ENCODE measurements around the gene CTXND1.

Gene CTXND1

GRCh38 chr15:80175436-80175835, 76.6 kb downstream of the CTXND1 start:
- no peak for DNase-seq (ENCODE audit: low read depth, low spot score)
- no peak for TF ChIP-seq CTCF (IDR thresholded peaks at IDR 0.05; ENCODE audit: insufficient read depth, low read length, missing control alignments)
- ChIA-PET POLR2A (no interaction called here), CTCF (interaction anchor here (1.2 to 4.7 kb wide), 3 partner anchors 12 to 104 kb away, joined by 3 to 42 read pairs (median 35); no protein-coding TSS in a partner anchor)
- H3K4me3 ChIP-seq (ENCODE audit: low read depth, low read length), result no peak overlapping the region

- H3K4me3 ChIP-seq (ENCODE audit: low read depth, low read length), result no peak overlapping the region
- POLR2A ChIA-PET, result no interaction called here
- DNase-seq (ENCODE audit: low read depth, low spot score), result peak; percentile 50
- CTCF ChIA-PET, result interaction anchor here (1.0 to 4.7 kb wide), 10 partner anchors 8 to 321 kb away, joined by 3 to 42 read pairs (median 4); no protein-coding TSS in a partner anchor
- no peak for TF ChIP-seq CTCF (IDR thresholded peaks at IDR 0.05; ENCODE audit: insufficient read depth, low read length, missing control alignments)
Observed at GRCh38 chr15:80174017-80174746, 77.8 kb downstream of the CTXND1 start.

- no peak overlapping the region for H3K4me3 ChIP-seq (ENCODE audit: low read depth, low read length)
- peak; percentile 77 for TF ChIP-seq CTCF (IDR thresholded peaks at IDR 0.05; ENCODE audit: insufficient read depth, low read length, missing control alignments)
- DNase-seq (ENCODE audit: low read depth, low spot score), result no peak
- ChIA-PET CTCF (interaction anchor here (1.0 to 4.7 kb wide), 11 partner anchors 9 to 320 kb away, joined by 3 to 42 read pairs (median 5); partner anchors contain the start of gene MTHFS), POLR2A (no interaction called here)
Observed at GRCh38 chr15:80173022-80173759, 78.8 kb downstream of the CTXND1 start.

GRCh38 chr15:80172401-80172800, 79.6 kb downstream of the CTXND1 start:
- no peak for DNase-seq (ENCODE audit: low read depth, low spot score)
- ChIA-PET CTCF (interaction anchor here (0.7 to 4.7 kb wide), 11 partner anchors 9 to 319 kb away, joined by 3 to 42 read pairs (median 4); partner anchors contain the start of gene MTHFS), POLR2A (interaction anchor here (0.6 kb wide), 1 partner anchor 12 kb away, joined by 4 read pairs; no protein-coding TSS in a partner anchor)
- no peak overlapping the region for H3K4me3 ChIP-seq (ENCODE audit: low read depth, low read length)
- no peak for TF ChIP-seq CTCF (IDR thresholded peaks at IDR 0.05; ENCODE audit: insufficient read depth, low read length, missing control alignments)

GRCh38 chr15:80171787-80172186, 80.2 kb downstream of the CTXND1 start:
- no peak for TF ChIP-seq CTCF (IDR thresholded peaks at IDR 0.05; ENCODE audit: insufficient read depth, low read length, missing control alignments)
- no peak for DNase-seq (ENCODE audit: low read depth, low spot score)
- POLR2A ChIA-PET, result interaction anchor here (0.6 kb wide), 1 partner anchor 11 kb away, joined by 4 read pairs; no protein-coding TSS in a partner anchor
- H3K4me3 ChIP-seq (ENCODE audit: low read depth, low read length), result no peak overlapping the region
- CTCF ChIA-PET, result interaction anchor here (0.7 to 4.7 kb wide), 9 partner anchors 8 to 318 kb away, joined by 3 to 42 read pairs (median 5); partner anchors contain the start of gene MTHFS

- ChIA-PET POLR2A (no interaction called here), CTCF (no interaction called here)
- no peak for TF ChIP-seq CTCF (IDR thresholded peaks at IDR 0.05; ENCODE audit: insufficient read depth, low read length, missing control alignments)
- no peak for DNase-seq (ENCODE audit: low read depth, low spot score)
- no peak overlapping the region for H3K4me3 ChIP-seq (ENCODE audit: low read depth, low read length)
Observed at GRCh38 chr15:80170596-80170995, 81.4 kb downstream of the CTXND1 start.

All from AG04449 (cell line).